ENCODE results near the gene FKBP2.

FKBP2 gene

GRCh38 chr11:64245797-64246620, 5.1 kb downstream of the FKBP2 start:
- no peak for TF ChIP-seq ZNF274 (IDR thresholded peaks at IDR 0.05; ENCODE audit: low read depth, low read length)

GRCh38 chr11:64246621-64246870, 5.7 kb downstream of the FKBP2 start:
- peak overlapping the region; percentile 72; the same call in 1 of the 2 replicates for H3K4me3 ChIP-seq (ENCODE audit: low read length)

More at GRCh38 chr11:64245797-64246620, 5.1 kb downstream of the FKBP2 start:
- peak overlapping the region; percentile 72 for H3K4me3 ChIP-seq (ENCODE audit: low read length)

GRCh38 chr11:64246871-64247728, 6.2 kb downstream of the FKBP2 start, which contains the start of gene PPP1R14B:
Gene PPP1R14B, minus strand, starts transcription at chr11:64246943. Its CDS starts 270 bp downstream, at chr11:64246673.
- H3K4me3 ChIP-seq (ENCODE audit: low read length), result peak within 1 kb of the TSS; percentile 72
- TF ChIP-seq ZNF274 (IDR thresholded peaks at IDR 0.05; ENCODE audit: low read depth, low read length), result no peak

- no peak for TF ChIP-seq ZNF274 (IDR thresholded peaks at IDR 0.05; ENCODE audit: low read depth, low read length)
- H3K4me3 ChIP-seq (ENCODE audit: low read length), result no peak overlapping the region
These were observed 7.0 kb downstream of the FKBP2 start for GRCh38 chr11:64247729-64248531.

- no peak overlapping the region for H3K4me3 ChIP-seq (ENCODE audit: low read length)
- no peak for TF ChIP-seq ZNF274 (IDR thresholded peaks at IDR 0.05; ENCODE audit: low read depth, low read length)
These were observed 7.7 kb downstream of the FKBP2 start for GRCh38 chr11:64248578-64248977.

GRCh38 chr11:64249038-64249437, 8.1 kb downstream of the FKBP2 start:
- TF ChIP-seq ZNF274 (IDR thresholded peaks at IDR 0.05; ENCODE audit: low read depth, low read length), result no peak
- no peak overlapping the region for H3K4me3 ChIP-seq (ENCODE audit: low read length)

- TF ChIP-seq ZNF274 (IDR thresholded peaks at IDR 0.05; ENCODE audit: low read depth, low read length), result no peak
- H3K4me3 ChIP-seq (ENCODE audit: low read length), result no peak overlapping the region
These were observed 8.9 kb downstream of the FKBP2 start for GRCh38 chr11:64249563-64250414.

GRCh38 chr11:64250415-64251015, 9.6 kb downstream of the FKBP2 start:
- TF ChIP-seq ZNF274 (IDR thresholded peaks at IDR 0.05; ENCODE audit: low read depth, low read length), result no peak
- H3K4me3 ChIP-seq (ENCODE audit: low read length), result no peak overlapping the region; the same call in 1 of the 2 replicates

- H3K4me3 ChIP-seq (ENCODE audit: low read length), result peak within 1 kb of the TSS; percentile 80
- TF ChIP-seq ZNF274 (IDR thresholded peaks at IDR 0.05; ENCODE audit: low read depth, low read length), result no peak
These were observed 10.3 kb downstream of the FKBP2 start, which contains the start of gene PLCB3 for GRCh38 chr11:64251016-64251752. Gene PLCB3, plus strand, starts transcription at chr11:64251530. Its CDS starts 120 bp downstream, at chr11:64251650.

- TF ChIP-seq ZNF274 (IDR thresholded peaks at IDR 0.05; ENCODE audit: low read depth, low read length), result no peak
- peak overlapping the region; percentile 80 for H3K4me3 ChIP-seq (ENCODE audit: low read length)
These were observed 10.8 kb downstream of the FKBP2 start for GRCh38 chr11:64251753-64252002.

GRCh38 chr11:64252003-64252872, 11.3 kb downstream of the FKBP2 start:
- TF ChIP-seq ZNF274 (IDR thresholded peaks at IDR 0.05; ENCODE audit: low read depth, low read length), result no peak
- peak overlapping the region; percentile 80 for H3K4me3 ChIP-seq (ENCODE audit: low read length)

- no peak overlapping the region for H3K4me3 ChIP-seq (ENCODE audit: low read length)
- TF ChIP-seq ZNF274 (IDR thresholded peaks at IDR 0.05; ENCODE audit: low read depth, low read length), result no peak
These were observed 12.1 kb downstream of the FKBP2 start for GRCh38 chr11:64253043-64253442.

Measured in GM08714 (cell line).